ENCODE results near the gene HIF1AN.
"Not testable (repeated sequence)": the region's sequence is repeated elsewhere in the genome, so short reads cannot be mapped to it uniquely, and the experiment has no call there.

Gene HIF1AN

DNA sequence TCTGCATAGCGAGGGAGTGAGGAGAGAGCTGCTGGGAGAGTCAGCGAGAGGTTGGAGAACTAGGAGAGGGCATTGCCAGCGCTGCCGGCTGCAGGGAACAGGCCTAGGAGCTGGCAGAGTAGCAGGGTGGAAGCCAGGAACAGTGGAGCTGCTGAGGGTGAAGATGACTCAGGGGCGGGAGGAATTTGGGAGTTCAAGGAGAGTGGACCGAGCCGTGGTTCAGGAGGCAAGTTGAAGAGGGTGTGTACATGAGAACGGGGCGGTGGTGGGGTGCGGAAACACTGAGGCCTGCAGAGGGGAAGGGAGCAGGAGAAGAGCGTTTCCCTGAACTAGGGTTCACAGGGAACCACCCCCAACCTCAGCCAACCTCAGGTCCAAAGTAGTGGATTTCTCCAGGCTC lies 31.5 kb downstream of the HIF1AN start:
- DNase-seq (ENCODE audit: low spot score) = no peak

DNA sequence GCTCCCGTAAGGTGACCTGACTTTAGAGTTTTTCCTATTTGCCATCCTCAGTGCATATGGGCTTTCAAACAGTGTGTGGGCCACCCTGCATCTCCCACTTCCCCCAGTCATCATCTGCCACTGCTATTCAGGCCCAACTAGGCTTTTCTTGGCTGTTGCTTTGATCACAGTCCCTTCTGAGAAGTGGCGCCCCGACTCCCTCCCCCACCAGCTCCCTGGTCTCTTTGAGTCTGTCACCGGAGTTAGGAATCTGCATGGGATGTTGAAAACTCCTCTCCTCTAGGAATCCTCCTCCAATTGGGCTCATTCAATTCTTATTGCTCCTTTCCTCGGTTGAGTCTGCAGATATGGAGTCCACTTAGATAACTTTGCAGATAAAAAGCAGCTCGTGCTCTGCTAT lies 32.1 kb downstream of the HIF1AN start:
- no peak for DNase-seq (ENCODE audit: low spot score)

DNA sequence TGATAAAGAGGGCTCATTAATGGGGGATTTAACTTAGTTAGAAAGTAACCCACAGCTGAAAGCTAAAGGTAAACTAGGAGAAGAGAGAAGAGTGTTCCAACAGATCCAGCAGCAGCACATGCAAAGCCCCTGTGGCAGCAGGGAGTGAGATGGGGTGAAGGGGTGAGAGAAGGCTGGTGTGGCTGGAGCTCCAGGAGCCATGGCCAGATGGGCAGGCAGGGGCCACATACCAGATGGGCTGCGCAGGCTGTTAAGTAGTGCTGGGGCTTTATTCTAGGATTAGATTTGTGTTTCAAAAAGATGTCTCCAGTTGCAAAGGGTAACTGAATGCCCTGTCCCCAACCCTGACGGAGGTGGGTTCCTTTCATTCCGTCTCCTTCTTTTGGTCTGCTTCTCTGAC lies 33.2 kb downstream of the HIF1AN start:
- DNase-seq (ENCODE audit: low spot score) = no peak

DNA sequence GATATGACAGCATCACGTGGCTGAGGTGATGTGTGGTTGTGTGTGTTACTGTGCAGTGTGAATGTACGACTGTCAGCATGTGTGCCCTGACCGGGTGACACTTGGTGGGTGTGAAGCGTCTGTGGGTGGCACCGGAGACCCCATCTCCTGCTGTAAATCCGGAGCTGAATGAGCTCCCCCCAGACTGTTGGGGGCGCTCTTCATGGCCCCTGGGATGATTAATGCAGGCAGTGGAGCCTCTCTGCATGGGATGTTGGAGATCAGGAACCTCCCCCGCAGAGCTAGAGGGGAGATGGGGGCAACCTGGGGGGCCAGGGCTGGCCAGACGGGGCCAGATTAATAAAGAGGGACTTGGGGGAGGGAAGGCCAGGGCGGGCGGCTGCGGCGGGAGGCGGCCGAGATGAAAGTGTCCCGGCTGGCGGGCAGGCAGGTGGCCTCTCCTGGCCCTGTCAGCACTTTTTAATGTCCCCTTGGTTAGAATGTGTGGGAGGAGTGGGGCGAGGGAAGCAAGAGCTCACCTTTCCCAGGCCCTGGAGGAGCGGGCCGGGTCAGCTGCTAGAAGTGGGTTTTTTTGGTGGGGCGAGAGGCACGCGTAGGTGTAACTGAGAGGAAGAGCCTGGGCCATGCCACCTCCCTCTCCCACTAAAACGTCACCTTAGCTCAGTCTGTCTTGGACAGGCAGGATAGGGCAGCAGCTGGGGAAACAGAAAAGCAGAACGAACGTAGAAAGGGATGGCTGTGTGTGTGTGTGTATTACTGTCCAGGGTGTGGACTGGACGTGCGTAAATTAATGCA lies 34.1 kb downstream of the HIF1AN start:
- no peak for DNase-seq (ENCODE audit: low spot score)

DNA sequence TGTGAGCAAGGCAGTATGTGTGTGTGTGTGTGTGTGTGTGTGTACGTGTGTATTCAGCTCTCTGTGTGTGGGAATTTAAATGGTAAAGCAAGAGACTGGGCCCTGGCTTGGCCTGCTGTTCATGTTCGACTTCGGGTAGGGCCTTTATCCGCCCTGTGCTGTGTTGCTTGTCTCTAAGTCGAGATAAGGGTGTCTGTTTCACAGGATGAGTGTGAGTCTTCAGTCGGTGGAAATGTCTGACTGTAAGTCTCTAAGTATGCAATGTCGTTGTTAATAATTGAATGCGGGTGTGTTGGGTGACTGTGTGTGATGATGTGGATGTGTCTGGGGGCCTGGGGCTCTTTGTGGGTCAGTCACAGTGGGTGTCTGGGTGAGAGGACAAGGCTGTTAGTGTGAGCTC lies 34.8 kb downstream of the HIF1AN start:
- DNase-seq (ENCODE audit: low spot score) = no peak

DNA sequence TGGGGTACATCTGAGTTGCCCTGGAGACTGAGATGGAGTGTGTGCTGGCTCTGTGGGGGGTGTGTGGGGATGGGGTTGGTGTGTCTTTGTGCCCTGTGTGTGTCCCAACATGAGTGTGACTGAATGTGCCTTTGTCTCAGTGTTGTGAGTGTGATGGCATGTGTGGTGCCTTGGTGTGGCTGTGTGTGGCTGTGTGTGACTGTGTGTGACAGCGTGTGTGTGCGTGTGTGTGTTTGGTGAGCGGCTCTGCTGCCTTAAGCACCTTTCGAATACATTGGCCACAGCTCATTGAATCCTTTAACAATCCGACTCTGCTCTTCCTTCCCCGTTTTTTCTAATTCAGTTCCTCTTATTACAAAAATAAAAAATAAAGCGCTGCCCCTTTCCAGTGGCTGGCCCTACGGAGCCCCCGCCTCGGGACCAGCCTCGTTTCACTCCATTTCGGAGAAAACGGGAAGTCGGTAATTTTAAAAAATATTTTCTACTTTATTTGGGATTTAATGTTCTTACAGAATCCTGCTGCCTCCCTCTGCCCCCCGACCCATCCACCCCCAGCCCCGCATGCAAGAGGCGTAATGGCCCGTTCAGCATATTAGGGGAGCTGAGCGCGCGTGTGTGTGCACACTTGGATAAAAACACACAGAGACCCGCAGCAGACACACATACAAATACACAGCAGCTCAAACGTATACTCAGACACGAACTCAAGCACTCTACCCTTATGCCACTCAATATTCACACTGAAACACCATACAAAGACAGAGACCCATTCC lies 35.5 kb downstream of the HIF1AN start:
- DNase-seq (ENCODE audit: low spot score) = no peak

DNA sequence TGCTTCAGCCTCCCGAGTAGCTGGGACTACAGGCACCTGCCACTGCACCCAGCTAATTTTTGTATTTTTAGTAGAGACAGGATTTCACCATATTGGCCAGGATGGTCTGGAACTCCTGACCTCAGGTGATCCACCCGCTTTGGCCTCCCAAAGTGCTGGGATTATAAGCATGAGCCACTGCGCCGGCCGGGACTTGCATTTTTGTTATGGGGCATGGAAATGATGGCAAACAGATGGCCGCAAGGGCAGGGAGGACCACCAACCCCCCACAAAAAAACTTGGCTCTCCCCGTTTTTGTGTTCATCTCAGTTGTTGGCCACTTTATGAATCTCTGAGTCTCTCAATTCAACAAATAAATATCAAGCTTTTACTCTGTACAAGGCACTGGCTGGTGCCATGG lies 39.4 kb downstream of the HIF1AN start:
- DNase-seq (ENCODE audit: low spot score) = not testable (repeated sequence)

DNA sequence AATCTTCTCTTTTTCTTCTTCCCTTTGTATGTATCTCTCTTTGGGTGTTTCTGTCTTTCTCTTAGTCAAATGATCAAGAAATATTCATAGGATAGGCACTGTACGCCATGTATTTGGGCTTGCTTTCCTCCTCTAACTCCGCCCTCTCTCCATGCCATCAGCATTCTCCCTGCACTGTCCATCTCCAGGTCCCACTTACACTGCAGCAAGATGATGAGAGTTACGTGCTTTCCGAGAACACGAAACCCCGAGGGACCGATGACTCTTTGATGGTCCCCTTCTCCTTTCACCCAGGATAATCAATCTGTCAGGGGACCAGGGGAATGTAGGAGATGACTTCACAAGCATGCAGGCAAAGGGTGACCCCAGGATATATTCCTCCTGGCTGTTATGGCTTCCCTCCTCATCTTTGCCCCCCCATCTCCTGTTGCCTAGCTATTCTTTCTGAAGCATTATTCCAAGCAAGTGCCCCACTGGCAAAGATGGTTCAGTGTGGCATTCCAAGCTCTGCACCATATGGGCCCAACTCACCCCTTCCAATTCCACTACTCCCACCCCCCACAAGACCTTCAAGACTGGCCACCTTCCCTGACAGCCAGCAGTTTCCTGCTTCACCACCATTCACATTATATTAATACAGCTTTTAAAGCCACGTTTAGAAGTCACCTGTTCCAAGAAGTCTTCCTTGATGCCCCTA lies 40.0 kb downstream of the HIF1AN start:
- DNase-seq (ENCODE audit: low spot score) = no peak

DNA sequence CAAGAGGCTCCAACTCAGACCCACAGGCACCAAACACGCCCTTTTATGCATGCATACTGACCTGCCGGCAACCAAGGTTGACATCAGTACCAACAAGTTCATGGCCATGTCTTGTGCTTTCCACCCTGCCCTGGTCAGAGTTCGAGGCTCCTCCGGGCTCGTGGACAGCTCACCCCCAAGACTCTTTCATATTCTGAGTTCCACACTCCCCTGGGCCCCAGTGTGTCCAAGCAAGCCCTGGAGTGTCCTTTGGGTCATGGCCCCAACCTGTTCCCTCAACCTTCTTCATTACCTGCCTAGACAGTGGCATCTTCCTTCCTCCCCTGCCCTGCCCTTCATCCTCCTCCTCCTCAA lies 40.5 kb downstream of the HIF1AN start:
- no peak for DNase-seq (ENCODE audit: low spot score)

DNA sequence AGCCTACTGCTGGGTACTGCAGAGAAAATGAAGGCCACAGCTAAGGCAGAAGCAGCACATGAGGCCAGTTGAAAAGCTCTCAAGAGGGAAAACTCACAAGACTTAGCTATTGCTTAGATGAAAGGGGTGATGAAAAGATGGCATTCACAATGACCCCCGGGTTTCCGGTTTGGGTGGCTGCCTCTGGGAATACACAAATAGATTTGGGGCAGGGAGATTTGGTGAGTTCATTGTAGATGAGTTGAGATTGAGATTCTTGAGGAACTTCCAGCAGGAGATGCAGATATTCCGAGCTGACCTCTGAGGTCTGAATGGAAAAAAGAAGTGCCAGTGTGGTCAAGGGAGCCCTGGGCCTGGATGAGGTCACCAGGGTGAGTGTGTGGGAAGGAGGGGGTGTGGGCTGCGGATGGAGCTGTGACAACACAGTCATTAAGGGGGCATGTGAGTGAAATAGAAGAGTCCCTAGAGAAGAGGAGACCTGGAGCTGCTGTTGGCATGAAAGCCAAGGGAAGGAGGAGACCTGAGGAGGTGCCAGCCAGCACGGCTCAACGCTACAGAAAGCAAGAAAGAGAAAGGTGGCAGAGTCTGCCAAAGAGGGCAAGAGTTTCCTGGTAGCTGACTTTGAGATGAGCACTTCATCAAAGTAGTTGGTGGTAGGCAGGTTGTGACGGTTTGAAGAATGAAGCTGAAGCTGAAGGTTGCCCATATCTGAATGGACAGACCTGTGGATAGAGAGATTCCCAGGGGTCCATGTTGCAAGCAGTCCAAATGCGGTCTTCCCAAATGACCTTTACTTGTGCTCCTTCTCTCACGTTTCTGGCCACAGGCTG lies 43.7 kb downstream of the HIF1AN start:
- no peak for DNase-seq (ENCODE audit: low spot score)

DNA sequence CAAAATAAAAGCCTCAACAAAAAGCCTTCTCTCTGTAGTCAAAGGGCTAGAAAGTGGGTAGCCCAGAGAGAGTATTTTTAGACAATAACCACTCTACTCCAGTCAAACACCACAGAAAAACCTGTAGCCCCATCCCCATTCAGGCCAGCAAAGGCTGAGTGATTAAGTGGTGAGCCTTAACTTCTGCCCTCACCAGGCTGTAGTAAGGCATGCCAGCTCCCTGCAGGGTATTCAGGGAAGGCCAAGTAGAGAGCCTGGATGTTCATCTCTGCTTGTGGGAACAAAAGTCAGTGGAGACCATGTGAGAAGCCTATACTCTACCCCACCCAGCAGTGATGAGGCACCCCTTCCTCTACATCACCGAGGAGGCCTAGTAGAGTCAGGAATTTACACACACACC lies 51.2 kb downstream of the HIF1AN start:
- DNase-seq (ENCODE audit: low spot score) = no peak

DNA sequence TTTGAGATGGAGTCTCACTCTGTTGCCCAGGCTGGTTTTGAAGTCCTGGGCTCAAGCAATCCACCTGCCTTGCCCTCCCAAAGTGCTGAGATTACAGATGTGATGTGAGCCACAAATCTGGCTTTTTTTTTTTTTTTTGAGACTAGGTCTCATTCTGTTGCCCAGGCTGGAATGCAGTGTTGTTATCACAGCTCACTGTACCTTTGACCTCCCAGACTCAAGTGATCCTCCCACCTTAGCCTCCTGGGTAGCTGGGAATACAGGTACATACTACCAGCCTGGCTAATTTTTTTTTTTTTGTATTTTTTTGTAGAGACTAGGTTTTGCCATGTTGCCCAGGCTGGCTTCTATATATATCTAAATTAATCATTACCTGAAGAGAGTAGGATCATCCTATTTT lies 62.4 kb downstream of the HIF1AN start:
- DNase-seq (ENCODE audit: low spot score) = no peak

DNA sequence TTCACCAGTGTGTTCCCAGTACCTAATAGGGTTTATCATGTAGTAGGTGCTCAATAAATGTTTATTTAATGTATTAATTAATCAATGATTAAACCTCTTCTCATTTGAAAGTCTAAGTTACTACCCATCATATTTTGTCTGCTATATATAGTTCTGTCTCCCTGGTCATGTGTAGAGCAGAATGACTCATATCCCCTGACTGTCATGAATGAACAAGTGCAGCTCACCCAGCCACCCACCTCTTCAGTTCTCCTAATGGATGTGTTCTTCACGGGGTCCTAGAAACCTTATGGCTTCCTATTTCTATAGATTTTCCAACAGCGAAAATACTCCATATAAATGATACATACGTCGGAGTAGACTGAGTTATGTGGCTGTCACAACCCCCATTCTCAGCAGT lies 64.5 kb downstream of the HIF1AN start:
- no peak for DNase-seq (ENCODE audit: low spot score)

DNA sequence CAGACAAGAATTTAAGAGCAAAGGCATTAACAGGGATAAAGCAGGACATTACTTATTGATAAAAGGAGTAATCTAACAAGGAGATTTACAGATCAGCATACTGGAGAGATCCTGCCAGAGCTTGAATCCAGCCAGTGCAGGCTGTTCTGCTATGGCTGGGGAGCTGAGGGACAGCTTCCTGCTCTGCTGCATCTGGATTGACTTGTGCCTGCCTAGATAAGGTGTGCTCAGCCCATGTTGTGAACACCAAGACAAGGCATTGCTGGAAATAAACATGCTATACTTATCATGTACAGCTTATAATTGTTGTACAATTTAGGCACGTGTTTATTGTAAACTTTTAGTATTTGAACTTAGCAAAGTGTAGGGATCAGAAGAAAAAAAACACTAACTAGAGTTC lies 71.7 kb downstream of the HIF1AN start:
- no peak for DNase-seq (ENCODE audit: low spot score)
